CD14-positive monocyte (primary cell): ENCODE data around the gene PLXDC2. TPM values are rescaled to one million over a fixed set of nuclear protein-coding genes. Genes with fewer than 3 reads are reported as not detected.

Experiments
- DNase-seq, 3 donors: peaks; one replicate each; pipeline ENCODE4 v3.0.0-alpha.2; 2011 to 2022
- H2AFZ ChIP-seq: 2 replicates; pipeline ENCODE4 v1.6.0; 2012; ENCODE audit warnings: mild to moderate bottlenecking, low read depth, low read length, inconsistent platforms; ENCODE audit not compliant: insufficient read depth, poor library complexity, severe bottlenecking
- H3K27ac ChIP-seq, 2 donors: 1 replicate in 1 of 2; 2 replicates in 1 of 2; pipeline ENCODE4 v1.5.1; 2012 to 2013; ENCODE audit warnings: low read length in 2 of 2, control low read depth in 1 of 2, inconsistent platforms in 1 of 2, low read depth in 1 of 2, mild to moderate bottlenecking in 1 of 2
- H3K27me3 ChIP-seq, 2 donors: one replicate each; pipeline versions ENCODE4 v1.6.0 to v1.6.1; 2011 to 2013; ENCODE audit warnings: low read length in 2 of 2; ENCODE audit not compliant: control insufficient read depth in 2 of 2, insufficient read depth in 2 of 2
- H3K36me3 ChIP-seq, 2 donors: replicated peaks in 1 of 2; 1 replicate in 1 of 2; 2 replicates in 1 of 2; pipeline versions ENCODE4 v1.5.1 to v1.6.1; 2012 to 2013; ENCODE audit warnings: low read length in 2 of 2, control low read depth in 1 of 2, inconsistent platforms in 1 of 2, mild to moderate bottlenecking in 1 of 2; ENCODE audit not compliant: insufficient read depth in 2 of 2, control insufficient read depth in 1 of 2
- H3K4me1 ChIP-seq, 2 donors: 1 replicate in 1 of 2; 2 replicates in 1 of 2; pipeline versions ENCODE4 v1.5.1 to v1.6.1; 2012 to 2013; ENCODE audit warnings: low read length in 2 of 2, control low read depth in 1 of 2, inconsistent platforms in 1 of 2, mild to moderate bottlenecking in 1 of 2, moderate library complexity in 1 of 2; ENCODE audit not compliant: insufficient read depth in 2 of 2, control insufficient read depth in 1 of 2
- H3K4me2 ChIP-seq: replicated peaks from 2 replicates; pipeline ENCODE3; 2012; ENCODE audit warnings: low read length, moderate library complexity, mild to moderate bottlenecking; ENCODE audit not compliant: poor library complexity, severe bottlenecking; ENCODE audit errors: extremely low read depth
- H3K4me3 ChIP-seq, 3 experiments: fragments of 200-600 bp in 1 of 3; sonication (generic) in 1 of 3; replicated peaks in 1 of 3; 1 replicate in 2 of 3; 2 replicates in 1 of 3; pipeline ENCODE4 v1.5.1; 2011 to 2013; ENCODE audit warnings: low read length in 3 of 3, mild to moderate bottlenecking in 3 of 3, control low read depth in 2 of 3, low read depth in 2 of 3, inconsistent platforms in 1 of 3, moderate library complexity in 1 of 3
- H3K79me2 ChIP-seq: 2 replicates; pipeline ENCODE4 v1.6.0; 2012; ENCODE audit warnings: mild to moderate bottlenecking, control low read depth, inconsistent platforms, low read length, moderate library complexity; ENCODE audit not compliant: insufficient read depth
- H3K9ac ChIP-seq: 2 replicates; pipeline ENCODE4 v1.6.0; 2017; ENCODE audit warnings: low read length, mild to moderate bottlenecking; ENCODE audit not compliant: insufficient read depth, poor library complexity, severe bottlenecking
- H3K9me3 ChIP-seq, 2 donors: replicated peaks in 1 of 2; 1 replicate in 1 of 2; 2 replicates in 1 of 2; pipeline versions ENCODE4 v1.5.1 to v1.6.1; 2012 to 2013; ENCODE audit warnings: low read length in 2 of 2, control low read depth in 1 of 2; ENCODE audit not compliant: control insufficient read depth in 1 of 2, insufficient read depth in 1 of 2
- H4K20me1 ChIP-seq: 2 replicates; pipeline ENCODE4 v1.6.0; 2012; ENCODE audit warnings: mild to moderate bottlenecking, low read length, control low read depth, moderate library complexity; ENCODE audit not compliant: insufficient read depth
- H3K27ac Mint-ChIP-seq, 7 donors: one replicate each; pipeline ENCODE4 v1.8.0; 2020; ENCODE audit warnings: mild to moderate bottlenecking in 7 of 7, mixed read lengths in 7 of 7, moderate library complexity in 6 of 7, inconsistent platforms in 2 of 7
- H3K27me3 Mint-ChIP-seq, 3 donors: one replicate each; pipeline ENCODE4 v1.8.0; 2021 to 2022; ENCODE audit warnings: low read depth in 3 of 3, mild to moderate bottlenecking in 3 of 3, mixed read lengths in 3 of 3, moderate library complexity in 3 of 3, inconsistent platforms in 1 of 3
- H3K36me3 Mint-ChIP-seq, 2 donors: one replicate each; pipeline ENCODE4 v1.8.0; 2020; ENCODE audit warnings: mixed read lengths in 2 of 2, inconsistent platforms in 1 of 2, mild to moderate bottlenecking in 1 of 2
- H3K4me1 Mint-ChIP-seq: one replicate; pipeline ENCODE4 v1.8.0; 2020; ENCODE audit warnings: mild to moderate bottlenecking, mixed read lengths
- H3K4me3 Mint-ChIP-seq, 2 donors: one replicate each; pipeline ENCODE4 v1.8.0; 2020; ENCODE audit warnings: mild to moderate bottlenecking in 2 of 2, mixed read lengths in 2 of 2, moderate library complexity in 1 of 2
- H3K9me3 Mint-ChIP-seq, 7 donors: one replicate each; pipeline ENCODE4 v1.8.0; 2020 to 2022; ENCODE audit warnings: mixed read lengths in 7 of 7, mild to moderate bottlenecking in 6 of 7, moderate library complexity in 6 of 7, inconsistent platforms in 2 of 7
- CTCF ChIP-seq: fragments of 200-600 bp; IDR thresholded peaks from one replicate; pipeline ENCODE4 v1.8.0; 2022; ENCODE audit warnings: antibody characterized with exemption, mild to moderate bottlenecking
- WGBS: methylation state at CpG from one replicate; pipeline ENCODE4 v1.1.5; 2013; ENCODE audit warnings: missing lambda C conversion rate; ENCODE audit not compliant: insufficient coverage; 5-methylcytosine and 5-hydroxymethylcytosine counted together
- intact Hi-C, 2 donors: fragments of 100-400 bp; cut with micrococcal nuclease; formaldehyde crosslinking; loops; one replicate each; pipeline versions ENCODE4 v1.15.0 to v1.15.1; 2023
- polyA plus RNA-seq, 3 donors: library from polyadenylated mRNA; depleted of rRNA in 1 of 3; unstranded in 2 of 3; stranded (reverse) in 1 of 3; fragments of 300-500 nt in 2 of 3; fragments of >200 nt in 1 of 3; fragmentation: Illumina TruSeq in 2 of 3; gene quantifications; 1 replicate in 2 of 3; 2 replicates in 1 of 3; pipeline ENCODE4 v1.2.3, GENCODE V29; 2012 to 2021

The PLXDC2 gene
- polyA plus RNA-seq, 3 donors = 37.5 to 128 (median 93.6) TPM

GRCh38 chr10:20132816-20133215, 316.6 kb downstream of the PLXDC2 start:
- WGBS = no CpG with 5 or more reads among the region's 2 CpGs
- intact Hi-C loops = no loop called here
- Histone ChIP-seq H4K20me1 (peaks cover 3% of the 10 kb centered on the region), H3K9ac (no peak overlapping the region), H3K4me1 (peaks cover 17 to 32% of the 10 kb centered on the region in 2 donors), H3K36me3 (peaks cover 0 to 13% of the 10 kb centered on the region in 2 donors), H2AFZ (no peak overlapping the region), H3K4me2 (no peak overlapping the region), H3K79me2 (peaks cover 58% of the 10 kb centered on the region), H3K9me3 (peaks cover 6 to 23% of the 10 kb centered on the region in 2 donors), H3K4me3 (no peak overlapping the region), H3K27ac (no peak overlapping the region), H3K27me3 (no peaks in the 10 kb centered on the region)
- Mint-ChIP-seq H3K27me3 (no peaks in the 10 kb centered on the region), H3K36me3 (peaks cover 18 to 43% of the 10 kb centered on the region in 2 donors), H3K27ac (peak overlapping the region in 2 of 7 donors; percentile 76 to 83), H3K4me1 (peaks cover 27% of the 10 kb centered on the region), H3K9me3 (peaks cover 24 to 40% (median 29%) of the 10 kb centered on the region in 7 donors), H3K4me3 (no peak overlapping the region)
- no peak for TF ChIP-seq CTCF
- DNase-seq = no peak

GRCh38 chr10:20133669-20134189, 317.5 kb downstream of the PLXDC2 start:
- peaks cover 3% of the 10 kb centered on the region for H4K20me1 ChIP-seq
- Mint-ChIP-seq H3K4me3 (no peak overlapping the region), H3K27ac (peak overlapping the region in 3 of 7 donors; percentile 20 to 33 (median 27)), H3K27me3 (no peaks in the 10 kb centered on the region), H3K4me1 (peaks cover 18% of the 10 kb centered on the region), H3K36me3 (peaks cover 16 to 37% of the 10 kb centered on the region in 2 donors), H3K9me3 (peaks cover 21 to 34% (median 25%) of the 10 kb centered on the region in 7 donors)
- DNase-seq = no peak
- no peak overlapping the region for H3K4me3 ChIP-seq
- peak overlapping the region in 1 of 2 donors; percentile 70 for H3K27ac ChIP-seq
- intact Hi-C loops = no loop called here
- peaks cover 6 to 23% of the 10 kb centered on the region in 2 donors for H3K9me3 ChIP-seq
- no peak overlapping the region for H3K4me2 ChIP-seq
- TF ChIP-seq CTCF = no peak
- WGBS = no CpG with 5 or more reads among the region's 2 CpGs
- peaks cover 0 to 13% of the 10 kb centered on the region in 2 donors for H3K36me3 ChIP-seq
- H3K79me2 ChIP-seq = peaks cover 58% of the 10 kb centered on the region
- peaks cover 9 to 23% of the 10 kb centered on the region in 2 donors for H3K4me1 ChIP-seq
- H3K27me3 ChIP-seq = no peaks in the 10 kb centered on the region
- no peak overlapping the region for H2AFZ ChIP-seq
- H3K9ac ChIP-seq = no peak overlapping the region
